Psoas muscle (tissue), 8 donors: ENCODE data around the gene BCL2L15. TPM values are rescaled to one million over a fixed set of nuclear protein-coding genes. Genes with fewer than 3 reads are reported as not detected.

Experiments
- ATAC-seq, 4 donors: fragments of 200-7000 bp; cut with Tn5 transposase; one replicate each; pipeline ENCODE4 v1.9.1; 2020; ENCODE audit warnings: moderate library complexity in 3 of 4, mild to moderate bottlenecking in 2 of 4
- DNase-seq, 2 donors: peaks; one replicate each; pipeline ENCODE4 v3.0.0-alpha.2; 2020
- H3K27ac ChIP-seq: fragments of 200-600 bp; one replicate; pipeline ENCODE4 v1.8.0; 2022
- H3K27me3 ChIP-seq, 3 donors: fragments of 200-600 bp in 1 of 3; one replicate each; pipeline versions ENCODE4 v1.6.1 to v1.8.0; 2013 to 2022; ENCODE audit warnings: low read length in 2 of 3, mild to moderate bottlenecking in 2 of 3, moderate library complexity in 1 of 3; ENCODE audit not compliant: insufficient read depth in 3 of 3
- H3K36me3 ChIP-seq, 2 donors: fragments of 200-600 bp in 1 of 2; one replicate each; pipeline versions ENCODE4 v1.6.1 to v1.8.0; 2013 to 2022; ENCODE audit warnings: low read depth in 1 of 2, mild to moderate bottlenecking in 1 of 2, moderate library complexity in 1 of 2; ENCODE audit not compliant: insufficient read depth in 1 of 2
- H3K4me1 ChIP-seq: fragments of 200-600 bp; one replicate; pipeline ENCODE4 v1.8.0; 2022
- H3K4me3 ChIP-seq: fragments of 200-600 bp; one replicate; pipeline ENCODE4 v1.8.0; 2022; ENCODE audit warnings: mild to moderate bottlenecking
- H3K9me3 ChIP-seq: fragments of 200-600 bp; one replicate; pipeline ENCODE4 v1.8.0; 2022
- CTCF ChIP-seq: fragments of 200-600 bp; IDR thresholded peaks from one replicate; pipeline ENCODE4 v1.8.0; 2022; ENCODE audit warnings: antibody characterized with exemption
- WGBS, 3 donors: extraction: QIAGEN DNeasy Blood & Tissue Kit; methylation state at CpG; one replicate each; pipeline versions ENCODE4 v1.1.6 to v1.1.7; 2013; 5-methylcytosine and 5-hydroxymethylcytosine counted together
- intact Hi-C, 2 donors: fragments of 100-400 bp; cut with DNase I; formaldehyde crosslinking; loops; one replicate each; pipeline versions ENCODE4 v1.11.0 to v1.14.2; 2022
- polyA plus RNA-seq, 3 donors: library from polyadenylated mRNA; stranded (reverse); fragments of 200-250 nt; gene quantifications; one replicate each; pipeline ENCODE4 v1.2.3, GENCODE V29; 2013
- total RNA-seq, 4 donors: library from RNA; stranded (reverse); fragmentation: NEBNext Ultra II Directional in 2 of 4; extraction: Animal tissue kit (Norgen Biotek cat#: 25700) in 2 of 4; gene quantifications; one replicate each; pipeline versions ENCODE4 v1.2.1 to v1.2.4, GENCODE V29; 2021 to 2023
- donor health status: healthy with polysubstance abuse.
- donor health status: DM: no; HTN: no; CAD: no; lungs with moderate emphysema.
- donor health status: Bipolar disorder and iron deficiency.
- donor health status: healthy.
- donor health status: DM: yes; HTN: yes; CAD: no.
- donor health status: DM: no; HTN: no; CAD: no.
- donor health status: DM: no; HTN: no; CAD: no.
- donor health status: DM: yes; HTN: yes; CAD: no.

BCL2L15 gene
- total and polyA plus RNA-seq, 7 donors = 0.03 to 0.44 (median 0.26) TPM

- TF ChIP-seq CTCF = no peak
- WGBS, 3 donors = 30 to 52% (median 33%) methylated on average over 2 of the region's 2 CpGs
- Histone ChIP-seq H3K9me3 (no peaks in the 10 kb centered on the region), H3K27ac (peak overlapping the region; percentile 51), H3K4me1 (no peaks in the 10 kb centered on the region), H3K27me3 (no peaks in the 10 kb centered on the region), H3K36me3 (no peaks in the 10 kb centered on the region), H3K4me3 (no peak overlapping the region)
- no peak for DNase-seq
- intact Hi-C loops = no loop called here
- peak; percentile 83 to 94 (median 90) for ATAC-seq
These were observed 5.7 kb downstream of the BCL2L15 start for GRCh38 chr1:113881661-113882060.

GRCh38 chr1:113879739-113880038 lies 7.7 kb downstream of the BCL2L15 start:
- no peak for ATAC-seq
- WGBS, 3 donors = 96 to 98% (median 97%) methylated on average over 4 of the region's 4 CpGs

GRCh38 chr1:113876176-113876575 lies 11.2 kb downstream of the BCL2L15 start:
- H3K4me1 ChIP-seq = no peaks in the 10 kb centered on the region
- 91 to 94% (median 92%) methylated on average over 5 of the region's 5 CpGs for WGBS, 3 donors
- DNase-seq = no peak
- H3K36me3 ChIP-seq = no peaks in the 10 kb centered on the region
- no peak for TF ChIP-seq CTCF
- intact Hi-C loops = no loop called here
- no peak overlapping the region for H3K27ac ChIP-seq
- H3K9me3 ChIP-seq = no peaks in the 10 kb centered on the region
- ATAC-seq = no peak
- H3K4me3 ChIP-seq = no peak overlapping the region
- H3K27me3 ChIP-seq = no peaks in the 10 kb centered on the region

More at GRCh38 chr1:113879739-113880038, 7.7 kb downstream of the BCL2L15 start:
- no peaks in the 10 kb centered on the region for H3K36me3 ChIP-seq
- no peaks in the 10 kb centered on the region for H3K9me3 ChIP-seq
- H3K27ac ChIP-seq = no peak overlapping the region
- no peaks in the 10 kb centered on the region for H3K27me3 ChIP-seq
- DNase-seq = no peak
- intact Hi-C loops = no loop called here
- TF ChIP-seq CTCF = no peak
- H3K4me3 ChIP-seq = no peak overlapping the region
- no peaks in the 10 kb centered on the region for H3K4me1 ChIP-seq

GRCh38 chr1:113875714-113876113 lies 11.7 kb downstream of the BCL2L15 start:
- DNase-seq = no peak
- no peak overlapping the region for H3K27ac ChIP-seq
- no peaks in the 10 kb centered on the region for H3K9me3 ChIP-seq
- 67 to 95% (median 90%) methylated on average over 2 of the region's 2 CpGs for WGBS, 3 donors
- no peak for ATAC-seq
- no peaks in the 10 kb centered on the region for H3K4me1 ChIP-seq
- intact Hi-C loops = no loop called here
- no peaks in the 10 kb centered on the region for H3K36me3 ChIP-seq
- no peak for TF ChIP-seq CTCF
- H3K27me3 ChIP-seq = no peaks in the 10 kb centered on the region
- H3K4me3 ChIP-seq = no peak overlapping the region
